SU-DHL-6 (cell line): ENCODE results near the gene PARP1.

ENCODE experiments used
- H2AFZ ChIP-seq: fragments of 200-600 bp; sonication (generic); 2 replicates; pipeline ENCODE4 v1.6.1; 2014; ENCODE audit warnings: low read depth, mild to moderate bottlenecking, moderate library complexity, mixed read lengths, antibody characterized with exemption, low read length; ENCODE audit not compliant: severe bottlenecking
- H3F3A ChIP-seq: fragments of 200-600 bp; shearing (Covaris generic); 2 replicates; pipeline ENCODE4 v1.6.0; 2016; ENCODE audit warnings: antibody characterized with exemption, mild to moderate bottlenecking; ENCODE audit not compliant: insufficient read depth
- H3K27ac ChIP-seq: fragments of 200-600 bp; sonication (generic); 2 replicates; pipeline ENCODE4 v1.5.1; 2016; ENCODE audit warnings: low read depth, mild to moderate bottlenecking, low read length, moderate library complexity, mixed read lengths
- H3K27me3 ChIP-seq: fragments of 200-600 bp; sonication (generic), shearing (Covaris generic); 2 replicates; pipeline ENCODE4 v1.6.0; 2014; ENCODE audit warnings: mild to moderate bottlenecking, low read length
- H3K36me3 ChIP-seq: fragments of 200-600 bp; sonication (generic); 2 replicates; pipeline ENCODE4 v1.6.1; 2014; ENCODE audit warnings: mild to moderate bottlenecking, low read length, mixed read lengths
- H3K4me2 ChIP-seq: fragments of 300-600, 200-600 bp; shearing (Covaris generic), sonication (generic); 2 replicates; pipeline ENCODE4 v1.6.0; 2014; ENCODE audit warnings: low read length, low read depth, mild to moderate bottlenecking; ENCODE audit not compliant: poor library complexity, severe bottlenecking
- H3K4me3 ChIP-seq: fragments of 200-600 bp; sonication (generic); 2 replicates; pipeline ENCODE4 v1.5.1; 2014; ENCODE audit warnings: antibody characterized with exemption, low read length, mild to moderate bottlenecking, mixed read lengths; ENCODE audit not compliant: insufficient read depth, poor library complexity, severe bottlenecking
- H3K79me2 ChIP-seq: fragments of 200-600 bp; sonication (generic); 2 replicates; pipeline ENCODE4 v1.6.1; 2014; ENCODE audit warnings: mild to moderate bottlenecking, low read length, moderate library complexity; ENCODE audit not compliant: insufficient read depth
- H3K9ac ChIP-seq: fragments of 200-600 bp; sonication (generic); 2 replicates; pipeline ENCODE4 v1.7.0; 2014; ENCODE audit warnings: mild to moderate bottlenecking, low read length
- H3K9me2 ChIP-seq: fragments of 200-600 bp; sonication (generic); replicated peaks from 2 replicates; pipeline ENCODE4 v1.6.1; 2014; ENCODE audit warnings: low read length; ENCODE audit not compliant: insufficient read depth
- H3K9me3 ChIP-seq: fragments of 200-600 bp; sonication (generic); 2 replicates; pipeline ENCODE4 v1.6.1; 2014; ENCODE audit warnings: low read length, mixed read lengths; ENCODE audit not compliant: insufficient read depth
- H4K20me1 ChIP-seq: fragments of 200-600 bp; sonication (generic); 2 replicates; pipeline ENCODE4 v1.6.1; 2014; ENCODE audit warnings: low read depth, mild to moderate bottlenecking, antibody characterized with exemption, low read length, moderate library complexity, mixed read lengths
- CTCF ChIP-seq: fragments of 200-600 bp; sonication (generic); IDR thresholded peaks from one replicate; pipeline ENCODE4 v1.5.1; 2017; ENCODE audit warnings: antibody characterized with exemption, mild to moderate bottlenecking, low read length, moderate library complexity; ENCODE audit not compliant: insufficient read depth, poor library complexity, severe bottlenecking
- EZH2phosphoT487 ChIP-seq: fragments of 200-600 bp; sonication (generic), shearing (Covaris generic); conservative IDR thresholded peaks from 2 replicates; pipeline ENCODE4 v1.6.1; 2018; ENCODE audit warnings: mild to moderate bottlenecking, antibody characterized with exemption, low read length, moderate library complexity, mixed read lengths

Gene PARP1

GRCh38 chr1:226373376-226373775 is 34.5 kb downstream of the PARP1 start:
- Histone ChIP-seq H3F3A (peaks cover 8% of the 10 kb centered on the region; the same call in 1 of the 2 replicates), H3K79me2 (peaks cover 21% of the 10 kb centered on the region; the same call in 1 of the 2 replicates), H3K27me3 (no peaks in the 10 kb centered on the region), H3K4me2 (no peak overlapping the region), H3K27ac (no peak overlapping the region), H3K9me3 (no peaks in the 10 kb centered on the region), H2AFZ (no peak overlapping the region), H3K9me2 (no peaks in the 10 kb centered on the region), H3K4me3 (no peak overlapping the region), H3K9ac (no peak overlapping the region), H3K36me3 (peaks cover 41% of the 10 kb centered on the region), H4K20me1 (no peaks in the 10 kb centered on the region)
- no peak for TF ChIP-seq EZH2phosphoT487
- no peak for TF ChIP-seq CTCF

- Histone ChIP-seq H3K9me3 (no peaks in the 10 kb centered on the region), H3K36me3 (peaks cover 43% of the 10 kb centered on the region), H3K79me2 (peaks cover 21% of the 10 kb centered on the region; the same call in 1 of the 2 replicates), H3K27me3 (no peaks in the 10 kb centered on the region), H4K20me1 (no peaks in the 10 kb centered on the region), H3K9ac (no peak overlapping the region), H3K27ac (no peak overlapping the region), H3K9me2 (no peaks in the 10 kb centered on the region), H3K4me2 (no peak overlapping the region), H3F3A (peaks cover 8% of the 10 kb centered on the region; the same call in 1 of the 2 replicates), H2AFZ (no peak overlapping the region), H3K4me3 (no peak overlapping the region)
- TF ChIP-seq CTCF = no peak
- no peak for TF ChIP-seq EZH2phosphoT487
These were observed 35.0 kb downstream of the PARP1 start for GRCh38 chr1:226372885-226373284.

- Histone ChIP-seq H3K4me2 (no peak overlapping the region), H3K4me3 (no peak overlapping the region), H3K36me3 (peaks cover 45% of the 10 kb centered on the region), H3K79me2 (peaks cover 21% of the 10 kb centered on the region; the same call in 1 of the 2 replicates), H4K20me1 (no peaks in the 10 kb centered on the region), H3K27ac (peak overlapping the region; percentile 77), H3F3A (peaks cover 8% of the 10 kb centered on the region; the same call in 1 of the 2 replicates), H3K9ac (0 out of 2 replicates have a peak overlapping the region, but pooled peaks have one; percentile 47), H3K9me3 (no peaks in the 10 kb centered on the region), H3K9me2 (no peaks in the 10 kb centered on the region), H3K27me3 (no peaks in the 10 kb centered on the region), H2AFZ (no peak overlapping the region)
- TF ChIP-seq CTCF = no peak
- no peak for TF ChIP-seq EZH2phosphoT487
These were observed 35.9 kb downstream of the PARP1 start for GRCh38 chr1:226371866-226372490.
